HEK293T (cell line): Measurements from ENCODE around the gene CRHR2.

Experiments used
- CTCF ChIA-PET: fragments of 350-600 bp; formaldehyde crosslinking; extraction: SDS; loops from one replicate; lab custom pipeline; 2021; ENCODE audit warnings: antibody characterized with exemption, inconsistent platforms; lab: Yijun Ruan, JAX
- POLR2A ChIA-PET: fragments of 350-600 bp; formaldehyde crosslinking; extraction: SDS; loops from one replicate; lab custom pipeline; 2020; ENCODE audit warnings: antibody characterized with exemption, inconsistent platforms; lab: Yijun Ruan, JAX
- DNase-seq: peaks from one replicate; pipeline ENCODE4 v3.0.0; 2012; ENCODE audit warnings: mixed read lengths; ENCODE audit errors: extremely low spot score
- ARNT ChIP-seq: fragments of 450-650 bp; IDR thresholded peaks from 2 replicates; pipeline ENCODE4 v1.6.1; 2017; ENCODE audit warnings: mild to moderate bottlenecking
- BHLHE40 ChIP-seq: fragments of 450-650 bp; IDR thresholded peaks from 2 replicates; pipeline ENCODE4 v1.6.1; 2016; ENCODE audit warnings: mild to moderate bottlenecking, moderate library complexity, borderline replicate concordance
- CTBP1 ChIP-seq: fragments of 450-650 bp; IDR thresholded peaks from 2 replicates; pipeline ENCODE4 v1.6.1; 2016; ENCODE audit warnings: borderline replicate concordance
- ELF4 ChIP-seq: fragments of 450-650 bp; IDR thresholded peaks from 2 replicates; pipeline ENCODE4 v1.6.1; 2017; ENCODE audit warnings: antibody characterized with exemption
- FOXA1 ChIP-seq: fragments of 450-650 bp; IDR thresholded peaks from 2 replicates; pipeline ENCODE4 v1.6.1; 2016; ENCODE audit warnings: mild to moderate bottlenecking
- FOXK2 ChIP-seq: fragments of 450-650 bp; IDR thresholded peaks from 2 replicates; pipeline ENCODE4 v1.6.1; 2016; ENCODE audit warnings: mild to moderate bottlenecking
- FOXM1 ChIP-seq: fragments of 450-650 bp; IDR thresholded peaks from 2 replicates; pipeline ENCODE4 v1.6.1; 2017; ENCODE audit warnings: mild to moderate bottlenecking, borderline replicate concordance
- HDGF ChIP-seq: fragments of 450-650 bp; IDR thresholded peaks from 2 replicates; pipeline ENCODE4 v1.6.1; 2017; ENCODE audit warnings: antibody characterized with exemption, borderline replicate concordance
- L3MBTL2 ChIP-seq: fragments of 450-650 bp; conservative IDR thresholded peaks from 2 replicates; pipeline ENCODE4 v1.6.1; 2016; ENCODE audit warnings: mild to moderate bottlenecking
- LEF1 ChIP-seq: fragments of 450-650 bp; IDR thresholded peaks from 2 replicates; pipeline ENCODE4 v1.6.1; 2017; ENCODE audit warnings: mild to moderate bottlenecking, borderline replicate concordance
- NFRKB ChIP-seq: fragments of 450-650 bp; IDR thresholded peaks from 2 replicates; pipeline ENCODE4 v1.6.1; 2016; ENCODE audit warnings: mild to moderate bottlenecking, moderate library complexity
- PKNOX1 ChIP-seq: fragments of 450-650 bp; IDR thresholded peaks from 2 replicates; pipeline ENCODE4 v1.6.1; 2016
- SP1 ChIP-seq: fragments of 450-650 bp; IDR thresholded peaks from 2 replicates; pipeline ENCODE4 v1.6.1; 2017
- SUZ12 ChIP-seq: fragments of 450-650 bp; IDR thresholded peaks from 2 replicates; pipeline ENCODE4 v1.6.1; 2016; ENCODE audit warnings: mild to moderate bottlenecking
- TARDBP ChIP-seq: fragments of 450-650 bp; IDR thresholded peaks from 2 replicates; pipeline ENCODE4 v1.6.1; 2016
- ZNF384 ChIP-seq: fragments of 450-650 bp; IDR thresholded peaks from 2 replicates; pipeline ENCODE4 v1.6.1; 2016

The CRHR2 gene

GRCh38 chr7:30697719-30698460 is 15.6 kb upstream of the CRHR2 start:
- CTCF ChIA-PET: no interaction called here
- TF ChIP-seq FOXK2: no peak
- TF ChIP-seq BHLHE40: no peak
- no peak for TF ChIP-seq FOXM1
- no peak for TF ChIP-seq ZNF384
- no peak for TF ChIP-seq ELF4
- no peak for TF ChIP-seq HDGF
- TF ChIP-seq TARDBP: no peak
- TF ChIP-seq LEF1: no peak
- no peak for TF ChIP-seq SUZ12
- no peak for TF ChIP-seq SP1
- no peak for TF ChIP-seq CTBP1
- no peak for TF ChIP-seq ARNT
- TF ChIP-seq NFRKB: no peak
- no peak for TF ChIP-seq PKNOX1
- TF ChIP-seq FOXA1: no peak
- no peak for DNase-seq
- POLR2A ChIA-PET: no interaction called here

- ChIA-PET CTCF (no interaction called here), POLR2A (no interaction called here)
- TF ChIP-seq ZNF384 (no peak), SUZ12 (no peak), FOXM1 (no peak), L3MBTL2 (no peak), TARDBP (no peak), ARNT (no peak), SP1 (no peak), BHLHE40 (no peak)
- DNase-seq: no peak
These were observed 12.8 kb upstream of the CRHR2 start for GRCh38 chr7:30694774-30695721.

- TF ChIP-seq NFRKB (no peak), SP1 (no peak), L3MBTL2 (no peak), PKNOX1 (no peak), SUZ12 (no peak), FOXA1 (no peak), ELF4 (no peak), CTBP1 (no peak), ARNT (no peak)
- DNase-seq: no peak
- ChIA-PET POLR2A (no interaction called here), CTCF (no interaction called here)
These were observed 12.0 kb upstream of the CRHR2 start for GRCh38 chr7:30694218-30694745.

- DNase-seq: no peak
- TF ChIP-seq ZNF384 (no peak), TARDBP (no peak), FOXM1 (no peak), CTBP1 (no peak), SP1 (no peak), NFRKB (no peak), FOXK2 (no peak), PKNOX1 (no peak)
- CTCF ChIA-PET: no interaction called here
- POLR2A ChIA-PET: no interaction called here
These were observed 10.6 kb upstream of the CRHR2 start for GRCh38 chr7:30692882-30693281.

GRCh38 chr7:30692438-30692837 is 10.2 kb upstream of the CRHR2 start:
- ChIA-PET CTCF (no interaction called here), POLR2A (no interaction called here)
- DNase-seq: no peak
- no peak for TF ChIP-seq HDGF
- no peak for TF ChIP-seq PKNOX1
- no peak for TF ChIP-seq ZNF384
- no peak for TF ChIP-seq ELF4
- no peak for TF ChIP-seq BHLHE40
- TF ChIP-seq FOXA1: no peak
- no peak for TF ChIP-seq NFRKB
- TF ChIP-seq ARNT: no peak
- no peak for TF ChIP-seq TARDBP
- no peak for TF ChIP-seq SUZ12
- no peak for TF ChIP-seq L3MBTL2
- TF ChIP-seq FOXM1: no peak
- TF ChIP-seq CTBP1: no peak
- TF ChIP-seq SP1: no peak
- no peak for TF ChIP-seq FOXK2
- TF ChIP-seq LEF1: no peak
